NT2/D1 (cell line): Measurements from ENCODE around the gene HIRA.

Experiments
- SUZ12 ChIP-seq: IDR thresholded peaks from 2 replicates; pipeline ENCODE4 v1.6.1; 2011; ENCODE audit not compliant: insufficient read length, insufficient read depth; ENCODE audit errors: extremely low read depth
- YY1 ChIP-seq: IDR thresholded peaks from 2 replicates; pipeline ENCODE4 v1.6.1; 2011; ENCODE audit not compliant: insufficient read length, insufficient read depth
- ZNF274 ChIP-seq: IDR thresholded peaks from 2 replicates; pipeline ENCODE4 v1.6.1; 2011; ENCODE audit warnings: mild to moderate bottlenecking, low read depth, low read length

- no peak for TF ChIP-seq YY1
- no peak for TF ChIP-seq SUZ12
- no peak for TF ChIP-seq ZNF274
These were observed 49.3 kb downstream of the HIRA start for GRCh38 chr22:19382240-19382639.
